Duodenal mucosa (tissue), 2 donors: ENCODE results near the gene LPCAT4.
A peak's percentile ranks its signal among the peaks of the same experiment; 100 is the strongest.

ENCODE experiments used
- H3K27ac ChIP-seq: one replicate; pipeline ENCODE4 v1.7.0; 2013; ENCODE audit warnings: low read depth, low read length
- H3K27me3 ChIP-seq, 2 donors: one replicate each; pipeline ENCODE4 v1.7.0; 2013; ENCODE audit warnings: low read length in 2 of 2, control low read depth in 1 of 2; ENCODE audit not compliant: insufficient read depth in 2 of 2, control insufficient read depth in 1 of 2
- H3K36me3 ChIP-seq, 2 donors: one replicate each; pipeline ENCODE4 v1.7.0; 2013; ENCODE audit warnings: low read length in 2 of 2, control low read depth in 1 of 2; ENCODE audit not compliant: insufficient read depth in 2 of 2, control insufficient read depth in 1 of 2
- H3K4me1 ChIP-seq, 2 donors: one replicate each; pipeline ENCODE4 v1.7.0; 2013; ENCODE audit warnings: low read length in 2 of 2, control low read depth in 1 of 2; ENCODE audit not compliant: insufficient read depth in 2 of 2, control insufficient read depth in 1 of 2
- H3K4me3 ChIP-seq, 2 donors: one replicate each; pipeline ENCODE4 v1.7.0; 2013; ENCODE audit warnings: low read length in 2 of 2, low read depth in 1 of 2
- H3K9ac ChIP-seq, 2 donors: one replicate each; pipeline ENCODE4 v1.7.0; 2013; ENCODE audit warnings: low read length in 2 of 2, low read depth in 1 of 2
- H3K9me3 ChIP-seq, 2 donors: one replicate each; pipeline ENCODE4 v1.7.0; 2013; ENCODE audit warnings: low read length in 2 of 2, control low read depth in 1 of 2; ENCODE audit not compliant: control insufficient read depth in 1 of 2

LPCAT4 gene

DNA sequence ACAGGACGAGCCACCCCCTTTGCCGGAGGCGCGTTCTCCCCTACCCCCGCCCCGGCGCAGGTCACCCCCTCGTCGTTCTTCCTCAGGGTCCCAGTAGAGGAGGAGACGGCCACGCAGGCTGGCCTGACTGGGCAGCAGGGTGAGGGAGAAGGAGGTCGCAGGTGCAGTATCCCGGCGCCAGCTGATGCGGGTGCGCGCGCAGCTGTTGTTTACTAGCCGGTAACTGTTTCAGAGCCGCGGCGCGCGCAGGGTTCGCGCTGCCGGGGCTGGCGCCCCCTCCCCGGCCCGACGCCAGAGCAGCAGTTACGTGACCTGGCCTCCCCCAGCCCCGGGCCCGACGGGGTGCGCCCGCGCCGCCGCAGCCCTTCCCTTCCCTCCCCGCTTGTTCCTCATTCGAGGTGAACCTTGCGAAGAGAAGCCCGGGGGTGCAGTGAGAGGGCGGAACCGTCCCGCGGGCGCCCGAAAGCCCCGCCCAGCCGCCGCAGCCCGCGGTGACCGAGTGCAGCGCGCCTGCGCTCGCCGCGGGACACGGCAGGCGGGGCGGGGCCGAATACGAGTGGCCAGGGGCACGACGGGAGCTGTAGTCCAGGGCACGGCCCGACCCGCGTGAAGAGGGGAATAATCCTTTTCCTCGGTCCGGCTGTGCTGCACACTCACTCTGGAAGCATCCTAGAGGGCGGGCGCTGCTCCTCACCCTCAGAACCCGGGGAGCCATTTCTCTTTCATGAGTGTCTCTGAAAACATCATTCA lies 29.3 kb downstream of the LPCAT4 start, which contains the start of gene SLC12A6:
Gene SLC12A6 (minus strand): TSS at position 225 of the 750 bp plus-strand sequence. CDS start 1,101 bp downstream, outside the sequence.
- Histone ChIP-seq H3K9me3 (no peaks in the 10 kb centered on the region), H3K4me3 (peak within 1 kb of the TSS; percentile 88 to 96), H3K9ac (peak within 1 kb of the TSS; percentile 78 to 88), H3K27me3 (no peaks in the 10 kb centered on the region), H3K36me3 (no peaks in the 10 kb centered on the region), H3K27ac (peak within 1 kb of the TSS; percentile 89), H3K4me1 (peaks cover 19 to 26% of the 10 kb centered on the region in 2 donors)

DNA sequence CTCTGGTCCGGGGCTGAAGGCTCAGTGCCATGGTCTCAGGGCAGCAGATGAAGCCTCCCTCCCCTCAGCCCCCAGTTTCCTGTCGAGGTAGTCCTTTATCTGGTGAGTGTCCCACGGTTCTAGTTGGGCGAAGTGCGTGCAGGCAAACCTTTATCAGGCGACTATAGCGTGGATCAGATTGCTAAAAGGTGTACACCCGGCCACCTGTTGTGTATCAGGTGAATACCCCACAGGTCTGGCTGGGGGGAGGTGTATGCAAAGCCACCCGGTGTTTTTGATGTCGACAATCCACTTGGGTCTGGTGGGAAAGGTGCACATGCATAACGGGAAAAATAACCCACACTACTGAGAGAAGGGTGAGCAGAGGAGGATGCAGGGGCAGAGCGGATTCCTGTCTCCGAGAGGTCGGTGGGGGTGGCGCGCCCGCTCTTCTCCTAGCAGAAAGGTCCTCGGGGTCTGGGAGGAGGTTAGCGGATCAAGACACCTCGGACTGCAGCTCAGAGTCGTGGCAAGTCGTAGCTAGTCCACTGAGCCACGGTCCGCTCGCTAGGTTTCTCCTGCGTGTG lies 29.9 kb downstream of the LPCAT4 start:
- H3K4me3 ChIP-seq: peak overlapping the region; percentile 88 to 96
- peak overlapping the region; percentile 89 for H3K27ac ChIP-seq
- peaks cover 19 to 24% of the 10 kb centered on the region in 2 donors for H3K4me1 ChIP-seq
- no peaks in the 10 kb centered on the region for H3K36me3 ChIP-seq
- no peaks in the 10 kb centered on the region for H3K27me3 ChIP-seq
- peak overlapping the region; percentile 78 to 88 for H3K9ac ChIP-seq
- no peaks in the 10 kb centered on the region for H3K9me3 ChIP-seq

DNA sequence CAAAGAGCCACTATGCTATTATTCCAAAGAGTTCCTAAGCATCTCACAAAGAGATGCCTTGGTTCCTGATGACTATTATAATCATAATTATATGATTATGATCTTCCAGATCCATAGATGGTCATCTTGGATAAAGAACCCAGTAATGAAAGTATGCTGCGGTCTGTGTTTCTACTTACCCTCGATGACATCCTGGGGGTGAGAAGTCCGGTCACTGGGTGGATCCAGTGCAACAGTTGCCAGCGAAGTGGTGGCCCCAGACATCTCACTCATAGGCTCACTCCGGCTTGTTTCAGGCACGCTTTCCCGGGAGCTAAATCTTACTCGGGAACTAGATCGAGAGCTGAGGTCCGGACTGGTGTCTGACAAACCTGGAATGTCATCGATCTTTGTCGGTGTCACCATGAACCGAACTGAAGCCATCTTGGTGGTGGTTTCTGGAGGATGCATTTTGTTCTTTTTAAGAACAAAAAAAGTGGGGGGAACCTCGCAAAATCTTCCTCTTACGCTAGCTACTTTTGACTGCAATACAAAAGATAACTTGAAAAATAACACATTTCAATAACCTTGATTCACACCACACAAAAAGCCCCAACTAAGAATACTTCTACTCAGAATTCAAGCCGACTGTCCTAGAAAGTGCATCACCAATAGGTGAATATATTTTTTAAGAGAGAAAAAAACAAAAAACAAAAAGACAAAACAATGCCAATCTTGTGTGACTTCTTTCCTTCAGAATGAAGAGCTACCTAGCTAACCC lies 30.6 kb downstream of the LPCAT4 start:
- H3K27me3 ChIP-seq: no peaks in the 10 kb centered on the region
- peak overlapping the region; percentile 78 to 88 for H3K9ac ChIP-seq
- H3K27ac ChIP-seq: peak overlapping the region; percentile 22
- H3K4me3 ChIP-seq: peak overlapping the region; percentile 88 to 96
- H3K9me3 ChIP-seq: no peaks in the 10 kb centered on the region
- no peaks in the 10 kb centered on the region for H3K36me3 ChIP-seq
- peaks cover 14 to 18% of the 10 kb centered on the region in 2 donors for H3K4me1 ChIP-seq

GRCh38 chr15:34335176-34336032 lies 31.6 kb downstream of the LPCAT4 start:
- Histone ChIP-seq H3K36me3 (no peaks in the 10 kb centered on the region), H3K4me1 (peaks cover 10 to 16% of the 10 kb centered on the region in 2 donors), H3K4me3 (peak overlapping the region; percentile 64 to 96), H3K9ac (peak overlapping the region; percentile 15 to 46), H3K27me3 (no peaks in the 10 kb centered on the region), H3K27ac (peak overlapping the region; percentile 45), H3K9me3 (no peaks in the 10 kb centered on the region)

DNA sequence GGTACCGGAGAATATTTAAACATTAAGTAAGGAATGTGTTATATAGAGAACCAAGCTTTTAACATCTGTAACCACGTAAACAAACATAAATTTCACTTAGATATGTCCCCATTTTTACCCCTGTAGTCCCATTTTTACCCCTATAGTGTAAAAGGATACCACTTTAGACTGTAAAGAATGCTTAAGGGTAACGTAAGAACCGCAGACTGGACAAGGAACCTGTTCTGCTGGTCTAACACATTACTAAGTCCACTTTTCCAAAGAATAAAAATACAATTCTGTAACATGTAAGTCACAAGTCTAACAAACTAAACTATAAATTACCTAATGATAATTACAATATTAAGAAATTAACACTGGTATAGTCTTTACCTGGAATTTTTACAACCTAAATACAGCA lies 32.3 kb downstream of the LPCAT4 start:
- no peaks in the 10 kb centered on the region for H3K9me3 ChIP-seq
- H3K9ac ChIP-seq: peak overlapping the region in 1 of 2 donors; percentile 15
- no peak overlapping the region for H3K27ac ChIP-seq
- H3K4me1 ChIP-seq: peaks cover 10 to 16% of the 10 kb centered on the region in 2 donors
- H3K36me3 ChIP-seq: no peaks in the 10 kb centered on the region
- peak overlapping the region; percentile 64 to 96 for H3K4me3 ChIP-seq
- no peaks in the 10 kb centered on the region for H3K27me3 ChIP-seq

DNA sequence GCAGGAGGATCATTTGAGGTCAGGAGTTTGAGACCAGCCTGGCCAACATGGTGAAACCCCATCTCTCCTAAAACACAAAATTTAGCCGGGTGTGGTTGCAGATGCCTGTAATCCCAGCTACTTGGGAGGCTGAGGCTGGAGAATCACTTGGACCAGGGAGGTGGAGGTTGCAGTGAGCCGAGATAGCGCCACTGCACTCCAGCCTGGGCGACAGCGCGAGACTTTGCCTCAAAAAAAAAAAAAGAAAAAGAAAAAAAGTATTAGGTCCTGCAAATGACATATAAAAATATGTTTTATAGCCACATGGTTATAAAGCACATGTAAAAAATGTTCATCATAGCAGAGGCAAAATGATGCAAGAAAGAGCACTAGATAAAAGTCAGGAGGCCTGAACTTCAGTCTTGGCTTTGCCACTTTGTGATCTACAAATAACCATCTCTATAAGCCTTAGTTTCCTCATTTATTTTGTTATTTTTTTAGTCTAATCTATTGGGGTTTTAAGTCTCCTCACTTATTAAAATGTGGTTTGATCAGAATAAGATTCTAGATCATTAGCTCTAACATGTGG lies 34.4 kb downstream of the LPCAT4 start:
- Histone ChIP-seq H3K4me3 (no peak overlapping the region), H3K9me3 (no peaks in the 10 kb centered on the region), H3K9ac (no peak overlapping the region), H3K4me1 (peaks cover 10 to 11% of the 10 kb centered on the region in 2 donors), H3K36me3 (no peaks in the 10 kb centered on the region), H3K27ac (no peak overlapping the region), H3K27me3 (no peaks in the 10 kb centered on the region)

GRCh38 chr15:34331809-34332208 lies 35.2 kb downstream of the LPCAT4 start:
- H3K4me1 ChIP-seq: peaks cover 7 to 10% of the 10 kb centered on the region in 2 donors
- no peaks in the 10 kb centered on the region for H3K36me3 ChIP-seq
- no peak overlapping the region for H3K27ac ChIP-seq
- H3K4me3 ChIP-seq: no peak overlapping the region
- H3K27me3 ChIP-seq: no peaks in the 10 kb centered on the region
- H3K9me3 ChIP-seq: no peaks in the 10 kb centered on the region
- H3K9ac ChIP-seq: no peak overlapping the region

DNA sequence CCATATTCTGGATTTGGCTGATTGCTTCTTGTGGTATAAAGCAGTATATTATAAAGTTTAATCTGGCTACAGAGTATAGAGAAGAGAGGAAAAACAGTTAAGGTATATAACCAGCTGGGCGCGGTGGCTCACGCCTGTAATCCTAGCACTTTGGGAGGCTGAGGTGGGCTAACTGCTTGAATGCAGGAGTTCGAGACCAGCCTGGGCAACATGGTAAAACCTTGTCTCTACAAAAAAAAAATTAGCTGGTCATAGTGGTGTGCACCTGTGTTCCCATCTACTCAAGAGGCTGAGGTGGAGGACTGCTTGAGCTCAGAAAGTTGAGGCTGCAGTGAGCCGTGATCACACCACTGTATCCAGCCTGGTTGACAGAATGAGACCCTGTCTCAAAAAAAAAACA lies 36.7 kb downstream of the LPCAT4 start:
- no peak overlapping the region for H3K9ac ChIP-seq
- no peaks in the 10 kb centered on the region for H3K36me3 ChIP-seq
- H3K4me1 ChIP-seq: peaks cover 5% of the 10 kb centered on the region in 2 donors
- H3K27ac ChIP-seq: no peak overlapping the region
- H3K9me3 ChIP-seq: no peaks in the 10 kb centered on the region
- no peak overlapping the region for H3K4me3 ChIP-seq
- no peaks in the 10 kb centered on the region for H3K27me3 ChIP-seq

GRCh38 chr15:34329006-34329405 lies 38.0 kb downstream of the LPCAT4 start:
- Histone ChIP-seq H3K4me3 (no peak overlapping the region), H3K36me3 (no peaks in the 10 kb centered on the region), H3K9me3 (no peaks in the 10 kb centered on the region), H3K4me1 (no peaks in the 10 kb centered on the region), H3K27me3 (no peaks in the 10 kb centered on the region), H3K27ac (no peak overlapping the region), H3K9ac (no peak overlapping the region)
